HTERT RPE-1 (cell line): ENCODE results near the gene SOX8.

Experiments
- in situ Hi-C: fragments of 300-500 bp; cut with MboI; formaldehyde crosslinking; loops from 4 replicates; pipeline ENCODE4 v1.14.3; 2020; ENCODE audit warnings: low sequenced_read_pairs

SOX8 gene

GRCh38 chr16:972316-973002 is 9.1 kb upstream of the SOX8 start:
- in situ Hi-C loops: no loop called here

DNA sequence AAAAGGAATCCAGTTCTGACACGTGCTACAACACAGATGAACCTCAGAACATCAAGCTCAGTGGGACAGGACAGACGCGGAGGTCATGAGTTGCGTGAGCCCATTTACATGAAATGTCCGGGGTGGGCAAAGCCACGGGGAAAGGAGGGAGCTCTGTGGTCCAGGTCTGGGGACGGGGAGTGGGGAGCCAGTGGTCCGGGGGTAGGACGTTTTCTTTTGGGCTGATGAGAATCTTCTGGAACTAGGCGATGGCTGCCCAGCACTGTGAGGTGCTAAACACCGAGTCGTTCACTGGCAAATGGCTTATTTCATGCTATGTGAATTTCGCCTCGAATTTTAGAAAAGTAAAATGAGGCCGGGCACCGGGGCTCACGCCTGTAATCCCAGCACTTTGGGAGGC is 8.2 kb upstream of the SOX8 start:
- in situ Hi-C loops: no loop called here

DNA sequence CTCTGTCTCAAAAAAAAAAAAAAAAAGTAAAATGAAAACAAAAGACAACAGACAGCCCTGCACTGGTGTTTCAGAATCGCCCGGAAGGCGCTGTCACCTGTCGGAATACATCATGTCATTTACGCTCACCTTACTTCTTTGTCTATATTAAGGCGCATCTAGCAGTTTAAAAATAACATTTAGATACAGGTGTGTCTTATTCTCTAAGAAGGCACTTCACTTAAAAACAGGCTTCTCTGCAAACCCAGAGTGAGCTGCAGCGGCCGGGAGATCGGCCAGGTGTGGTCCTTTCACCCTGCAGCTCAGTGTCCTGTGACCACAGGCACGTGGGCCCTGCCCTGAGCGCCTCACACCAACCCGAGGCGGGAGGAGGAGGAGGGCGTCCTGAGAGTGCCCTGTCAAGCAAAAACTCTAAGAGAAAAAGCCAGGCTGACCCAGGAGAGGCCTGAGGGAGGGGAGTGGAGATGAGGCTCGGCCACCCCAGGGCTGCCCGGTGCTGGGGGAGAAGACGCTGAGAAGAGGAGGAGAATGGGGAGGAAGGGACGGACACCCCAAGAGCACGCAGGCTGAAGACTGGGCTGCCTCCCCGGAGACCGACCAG is 7.5 kb upstream of the SOX8 start:
- in situ Hi-C loops: no loop called here

DNA sequence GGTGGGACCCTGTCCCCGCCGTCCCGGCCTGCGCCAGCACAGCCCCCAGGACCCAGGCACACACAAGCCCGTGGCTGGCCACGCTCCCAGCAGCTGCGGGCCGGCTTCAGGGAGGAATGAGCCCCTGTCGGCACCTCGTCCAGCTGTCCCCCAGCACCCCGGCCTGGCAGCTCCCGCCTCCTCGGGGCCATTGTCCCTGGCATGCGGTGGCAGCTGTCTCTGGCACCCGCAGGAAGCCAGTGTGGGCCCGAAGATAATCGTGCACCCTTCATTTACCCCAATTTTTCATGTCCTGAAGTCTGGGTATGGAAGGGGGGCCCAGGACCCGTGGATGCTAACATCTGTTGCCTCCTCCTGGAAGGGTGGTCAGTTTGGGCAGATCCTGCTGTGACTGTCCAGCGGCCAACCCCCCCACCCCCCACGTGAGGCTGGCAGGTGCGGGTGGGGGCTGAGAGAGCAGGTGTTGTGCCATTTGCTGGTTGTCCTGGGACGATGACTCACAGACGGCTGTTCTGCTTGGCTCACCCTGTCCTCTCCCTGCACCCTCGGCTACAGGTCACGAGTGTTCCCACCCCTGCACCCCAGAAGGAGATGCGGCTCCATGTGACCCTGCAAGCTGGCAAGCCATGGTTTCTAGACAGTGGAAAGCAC is 6.8 kb upstream of the SOX8 start:
- in situ Hi-C loops: no loop called here

DNA sequence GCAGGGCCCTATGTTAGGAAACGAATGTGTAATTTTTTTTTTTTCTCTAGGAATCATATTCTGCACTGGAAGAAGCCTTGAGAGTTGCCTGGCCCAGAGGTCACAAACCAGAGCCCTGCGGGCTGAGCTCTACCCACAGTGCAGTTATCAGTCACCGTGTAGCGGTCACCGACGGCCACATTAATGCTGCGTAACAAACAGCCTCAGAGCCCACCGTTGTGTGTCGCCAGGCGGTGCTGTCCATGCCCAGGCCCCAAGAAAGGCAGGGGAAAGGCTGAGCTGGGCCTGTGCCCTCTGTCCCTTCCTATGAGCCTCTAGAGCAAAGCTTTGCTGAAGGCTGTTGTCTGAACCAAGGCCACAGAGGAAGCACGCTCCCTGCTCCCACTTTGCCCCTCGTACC is 6.3 kb upstream of the SOX8 start:
- in situ Hi-C loops: no loop called here

DNA sequence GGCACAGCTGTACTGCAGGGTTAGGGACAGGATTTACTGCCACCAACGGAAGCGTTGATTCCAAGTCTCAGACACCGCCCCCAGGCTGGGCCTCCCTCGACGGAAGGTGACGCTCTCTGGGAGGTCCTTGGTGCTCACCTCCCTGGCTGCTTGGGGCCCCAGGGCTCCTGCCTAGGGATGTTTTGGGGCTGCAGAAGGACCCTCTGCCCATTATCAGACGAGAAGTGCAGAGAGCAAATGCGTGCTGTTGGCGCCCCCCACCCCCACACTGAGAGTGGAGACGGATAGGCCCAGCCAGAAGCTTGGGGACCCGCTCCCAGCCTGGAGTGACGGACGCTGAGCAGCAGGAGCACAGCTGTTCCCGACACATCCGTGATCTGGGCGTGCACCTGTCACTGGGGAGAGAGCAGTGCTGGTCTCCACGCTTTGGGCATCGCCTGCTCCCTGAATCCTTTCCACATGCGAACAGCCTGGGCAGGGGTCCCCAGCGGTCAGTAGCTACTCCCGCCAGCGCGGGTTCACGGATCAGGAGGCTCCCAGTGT is 5.1 kb upstream of the SOX8 start:
- in situ Hi-C loops: no loop called here

DNA sequence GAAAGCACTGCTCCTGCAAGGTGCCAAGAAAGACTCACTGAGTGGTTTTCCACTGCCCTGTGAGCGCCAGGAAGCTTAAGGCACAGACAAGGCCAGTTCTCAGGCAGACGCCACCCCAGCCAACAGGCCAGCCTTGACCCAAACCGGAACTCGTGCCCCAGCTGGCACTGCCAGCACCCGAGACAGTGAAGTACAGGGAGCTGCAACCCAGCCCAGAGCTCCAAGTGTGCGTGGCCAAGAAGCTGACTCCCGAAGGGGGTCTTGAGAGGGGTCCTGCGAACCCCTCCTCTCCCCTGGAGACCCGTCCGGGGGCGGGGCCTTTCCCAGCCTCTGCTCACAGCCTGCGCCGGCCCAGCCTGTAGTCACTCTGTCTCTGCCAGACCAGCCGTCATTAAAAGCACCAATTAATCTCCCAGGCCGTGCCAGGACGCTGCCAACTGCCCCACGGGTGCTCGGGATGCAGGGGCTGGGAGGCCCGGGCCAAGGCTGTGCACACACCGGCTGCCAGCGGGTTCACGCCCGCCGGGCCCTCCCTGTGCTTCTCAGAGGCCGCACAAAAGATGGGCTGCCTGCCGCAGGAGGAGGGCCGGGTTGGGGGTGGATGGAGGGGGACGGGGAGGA is 4.4 kb upstream of the SOX8 start:
- in situ Hi-C loops: no loop called here

GRCh38 chr16:977896-978295 is 3.7 kb upstream of the SOX8 start:
- in situ Hi-C loops: no loop called here

GRCh38 chr16:978403-978802 is 3.2 kb upstream of the SOX8 start:
- in situ Hi-C loops: no loop called here

DNA sequence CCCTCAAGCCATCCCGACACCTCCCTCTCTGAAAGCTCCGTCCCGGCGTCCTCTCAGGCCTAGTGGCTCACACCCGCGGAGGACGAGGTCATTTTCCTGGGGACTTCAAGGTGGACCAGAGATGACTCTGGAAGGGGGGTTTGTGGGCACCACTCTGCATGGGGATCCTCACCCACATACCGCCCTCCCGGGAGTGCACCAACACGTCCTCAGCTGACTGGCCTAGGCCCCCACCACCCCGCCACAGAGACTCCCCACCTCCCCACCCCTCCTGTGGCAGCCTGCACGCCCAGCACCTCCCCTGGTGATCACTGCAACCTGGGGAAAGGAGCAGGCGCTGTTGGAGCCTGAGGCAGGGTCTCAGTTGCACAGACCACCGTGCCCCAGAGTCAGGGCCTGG is 2.4 kb upstream of the SOX8 start:
- in situ Hi-C loops: no loop called here

DNA sequence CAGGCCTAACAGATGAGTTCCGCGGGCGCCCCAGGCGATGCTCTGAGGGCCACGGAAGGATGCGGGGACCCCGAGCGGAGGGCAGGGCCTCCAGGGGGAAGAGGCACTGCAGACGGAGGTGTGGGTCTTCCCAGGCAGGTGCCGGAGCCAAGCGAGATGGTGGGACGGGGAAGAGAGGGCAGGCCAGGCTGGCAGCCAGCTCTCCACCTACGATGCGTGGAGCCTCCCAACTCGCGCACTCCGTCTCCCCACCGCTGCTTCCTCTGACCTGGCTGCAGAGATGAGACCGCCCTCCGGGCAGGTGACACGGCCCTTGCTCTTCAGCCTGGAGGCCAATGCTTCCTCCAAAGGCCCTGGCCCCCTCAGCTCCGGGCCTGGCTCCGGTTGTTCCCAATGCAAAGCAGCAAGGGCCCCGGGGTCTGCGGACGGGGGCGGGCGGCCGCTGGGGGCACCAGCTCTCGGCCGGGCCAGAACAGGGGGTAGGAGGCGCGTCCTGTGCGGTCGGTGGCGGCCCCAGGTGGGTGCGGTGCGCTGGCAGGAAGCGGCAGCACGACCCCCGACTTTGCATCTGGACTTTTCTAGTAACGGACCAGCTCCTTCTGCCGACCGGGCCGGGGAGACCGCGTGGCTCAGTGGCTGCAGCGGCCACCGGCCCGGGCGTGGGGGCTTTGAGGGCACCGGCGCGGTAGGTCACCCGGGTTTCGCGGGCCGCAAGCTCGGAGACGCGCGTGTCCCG is 1.5 kb upstream of the SOX8 start:
- in situ Hi-C loops: no loop called here

- in situ Hi-C loops: no loop called here
These were observed 1.0 kb upstream of the SOX8 start for GRCh38 chr16:980595-980854.

- in situ Hi-C loops: no loop called here
These were observed 824 bp downstream of the SOX8 start for GRCh38 chr16:982145-983043.

DNA sequence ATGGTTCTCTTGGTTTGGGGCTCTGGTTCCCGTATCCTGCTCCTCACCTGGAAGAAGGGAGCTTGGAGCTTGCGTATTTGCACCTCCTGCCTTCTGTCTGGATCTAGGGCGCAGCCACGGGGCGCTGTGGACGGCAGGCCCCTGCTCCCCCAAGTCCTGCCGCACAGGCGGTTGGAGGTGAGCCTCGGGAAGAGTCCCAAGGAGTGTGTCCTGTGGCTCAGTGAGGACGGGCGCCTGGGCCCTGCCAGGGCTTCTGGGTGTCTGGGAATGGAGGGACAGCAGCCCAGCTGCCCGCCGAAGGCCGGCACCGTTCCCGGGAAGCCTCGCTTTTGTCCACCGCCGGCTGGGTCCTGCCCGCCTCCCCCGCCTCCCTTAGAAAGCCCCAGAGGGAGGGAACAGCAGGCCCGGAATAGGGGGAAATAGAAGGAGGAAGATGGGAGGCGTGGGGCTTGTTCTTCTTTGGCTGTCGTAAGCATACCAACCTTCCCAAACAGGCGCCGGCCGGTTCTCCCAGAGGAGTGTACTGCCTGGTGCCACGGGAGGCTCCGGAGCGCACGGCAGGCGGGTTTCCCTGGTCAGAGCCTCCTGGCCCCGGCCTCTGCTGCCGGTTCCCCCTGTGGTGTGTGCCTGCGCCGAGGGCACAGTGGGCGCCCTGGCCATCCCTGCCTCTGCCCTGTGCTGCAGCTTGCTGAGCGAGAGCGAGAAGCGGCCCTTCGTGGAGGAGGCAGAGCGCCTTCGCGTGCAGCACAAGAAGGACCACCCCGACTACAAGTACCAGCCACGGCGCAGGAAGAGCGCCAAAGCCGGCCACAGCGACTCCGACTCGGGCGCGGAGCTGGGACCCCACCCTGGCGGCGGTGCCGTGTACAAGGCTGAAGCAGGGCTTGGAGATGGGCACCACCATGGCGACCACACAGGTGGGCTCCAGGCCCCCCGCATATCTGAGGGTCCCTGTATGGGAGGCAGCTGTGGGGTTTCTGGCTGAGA is 1.8 kb downstream of the SOX8 start:
- in situ Hi-C loops: no loop called here

DNA sequence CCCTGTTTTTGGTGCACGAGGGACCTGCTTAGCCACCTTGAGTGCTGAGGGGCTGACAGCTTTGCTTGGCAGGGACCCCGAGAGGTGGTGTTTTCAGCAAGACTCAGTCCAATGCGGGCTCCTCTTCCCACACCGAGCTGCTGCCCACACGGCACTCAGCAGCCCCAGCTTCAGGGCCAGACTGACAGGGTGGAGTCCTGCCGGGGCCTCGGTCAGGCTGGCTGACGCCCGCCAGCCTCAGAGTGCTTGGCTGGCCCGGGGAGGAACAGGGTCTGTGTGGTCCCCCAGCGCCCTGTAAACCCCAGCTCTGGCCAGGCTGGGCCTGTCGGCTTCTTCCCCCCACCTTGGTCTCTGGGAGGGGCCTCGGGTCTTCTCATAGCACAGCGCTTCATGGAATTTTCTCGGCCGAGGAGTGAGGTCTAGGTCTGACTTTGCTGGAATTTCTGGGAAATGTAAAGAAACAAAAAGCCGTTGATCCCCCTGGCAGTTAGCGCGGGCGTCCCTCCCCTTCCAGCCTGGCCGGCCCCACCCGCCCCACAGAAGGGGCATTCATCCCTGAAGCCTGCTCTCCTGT is 2.6 kb downstream of the SOX8 start:
- in situ Hi-C loops: no loop called here

DNA sequence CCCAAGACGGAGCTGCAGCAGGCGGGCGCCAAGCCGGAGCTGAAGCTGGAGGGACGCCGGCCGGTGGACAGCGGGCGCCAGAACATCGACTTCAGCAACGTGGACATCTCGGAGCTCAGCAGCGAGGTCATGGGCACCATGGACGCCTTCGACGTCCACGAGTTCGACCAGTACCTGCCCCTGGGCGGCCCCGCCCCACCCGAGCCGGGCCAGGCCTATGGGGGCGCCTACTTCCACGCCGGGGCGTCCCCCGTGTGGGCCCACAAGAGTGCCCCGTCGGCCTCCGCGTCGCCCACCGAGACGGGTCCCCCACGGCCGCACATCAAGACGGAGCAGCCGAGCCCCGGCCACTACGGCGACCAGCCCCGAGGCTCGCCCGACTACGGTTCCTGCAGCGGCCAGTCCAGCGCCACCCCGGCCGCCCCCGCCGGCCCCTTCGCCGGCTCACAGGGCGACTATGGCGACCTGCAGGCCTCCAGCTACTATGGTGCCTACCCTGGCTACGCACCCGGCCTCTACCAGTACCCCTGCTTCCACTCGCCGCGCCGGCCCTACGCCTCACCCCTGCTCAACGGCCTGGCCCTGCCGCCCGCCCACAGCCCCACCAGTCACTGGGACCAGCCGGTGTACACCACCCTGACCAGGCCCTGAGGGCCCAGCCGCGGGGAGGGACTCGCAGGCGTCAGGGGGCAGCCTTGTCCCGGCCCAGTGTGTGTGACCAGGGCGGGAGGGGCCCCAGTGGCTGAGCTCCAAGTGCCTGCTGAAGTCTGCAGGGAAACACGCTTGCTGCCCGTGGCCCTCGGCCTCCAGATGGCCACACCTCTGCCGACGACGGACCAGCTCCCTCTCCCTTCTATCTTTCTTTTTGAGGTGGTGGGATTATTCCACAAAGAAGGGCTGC is 3.4 kb downstream of the SOX8 start:
- in situ Hi-C loops: no loop called here

GRCh38 chr16:985646-986400 is 4.3 kb downstream of the SOX8 start:
- in situ Hi-C loops: no loop called here
